Peyer's patch (tissue), 4 donors: ENCODE results near the gene STIL. TPM values are rescaled to one million over a fixed set of nuclear protein-coding genes. Genes with fewer than 3 reads are reported as not detected.

Experiments
- DNase-seq, 3 donors: peaks; one replicate each; pipeline ENCODE4 v3.0.0-alpha.2; 2017 to 2019
- H3K27ac ChIP-seq, 4 donors: fragments of 200-600 bp; sonication (generic); one replicate each; pipeline ENCODE4 v1.5.1; 2016 to 2019
- H3K27me3 ChIP-seq, 2 donors: fragments of 200-600 bp; sonication (generic); one replicate each; pipeline ENCODE4 v1.5.1; 2019
- H3K36me3 ChIP-seq, 3 donors: fragments of 200-600 bp; sonication (generic); one replicate each; pipeline ENCODE4 v1.5.1; 2016 to 2019
- H3K4me1 ChIP-seq, 4 donors: fragments of 200-600 bp; sonication (generic); one replicate each; pipeline ENCODE4 v1.5.1; 2016 to 2019
- H3K4me3 ChIP-seq, 4 donors: fragments of 200-600 bp; sonication (generic); 1 replicate in 3 of 4; 2 replicates in 1 of 4; pipeline ENCODE4 v1.5.1; 2016 to 2019; ENCODE audit warnings: mild to moderate bottlenecking in 1 of 4
- H3K9me3 ChIP-seq, 4 donors: fragments of 200-600 bp; sonication (generic); one replicate each; pipeline ENCODE4 v1.5.1; 2016 to 2019; ENCODE audit warnings: mild to moderate bottlenecking in 1 of 4
- POLR2A ChIP-seq, 2 donors: fragments of 450-650 bp; IDR thresholded peaks; one replicate each; pipeline ENCODE4 v1.5.1; 2017; ENCODE audit warnings: antibody characterized with exemption in 2 of 2, mild to moderate bottlenecking in 2 of 2, moderate library complexity in 2 of 2
- total RNA-seq, 4 donors: library from RNA; depleted of rRNA; stranded (reverse); fragments of >200 nt; gene quantifications; one replicate each; pipeline ENCODE4 v1.1.0, GENCODE V29; 2016
- TF ChIP-seq, protein P1 (sequence below), 6 experiments: fragments of 450-650 bp in 4 of 6; fragments of 200-600 bp in 2 of 6; sonication (generic) in 1 of 6; IDR thresholded peaks; one replicate each; pipeline ENCODE4 v1.5.1; 2017 to 2019; ENCODE audit warnings: antibody characterized with exemption in 6 of 6, mild to moderate bottlenecking in 3 of 6, moderate library complexity in 1 of 6

Gene STIL
- total RNA-seq, 4 donors from 2014 or later = 4.5 to 14.0 (median 6.7) TPM

DNA sequence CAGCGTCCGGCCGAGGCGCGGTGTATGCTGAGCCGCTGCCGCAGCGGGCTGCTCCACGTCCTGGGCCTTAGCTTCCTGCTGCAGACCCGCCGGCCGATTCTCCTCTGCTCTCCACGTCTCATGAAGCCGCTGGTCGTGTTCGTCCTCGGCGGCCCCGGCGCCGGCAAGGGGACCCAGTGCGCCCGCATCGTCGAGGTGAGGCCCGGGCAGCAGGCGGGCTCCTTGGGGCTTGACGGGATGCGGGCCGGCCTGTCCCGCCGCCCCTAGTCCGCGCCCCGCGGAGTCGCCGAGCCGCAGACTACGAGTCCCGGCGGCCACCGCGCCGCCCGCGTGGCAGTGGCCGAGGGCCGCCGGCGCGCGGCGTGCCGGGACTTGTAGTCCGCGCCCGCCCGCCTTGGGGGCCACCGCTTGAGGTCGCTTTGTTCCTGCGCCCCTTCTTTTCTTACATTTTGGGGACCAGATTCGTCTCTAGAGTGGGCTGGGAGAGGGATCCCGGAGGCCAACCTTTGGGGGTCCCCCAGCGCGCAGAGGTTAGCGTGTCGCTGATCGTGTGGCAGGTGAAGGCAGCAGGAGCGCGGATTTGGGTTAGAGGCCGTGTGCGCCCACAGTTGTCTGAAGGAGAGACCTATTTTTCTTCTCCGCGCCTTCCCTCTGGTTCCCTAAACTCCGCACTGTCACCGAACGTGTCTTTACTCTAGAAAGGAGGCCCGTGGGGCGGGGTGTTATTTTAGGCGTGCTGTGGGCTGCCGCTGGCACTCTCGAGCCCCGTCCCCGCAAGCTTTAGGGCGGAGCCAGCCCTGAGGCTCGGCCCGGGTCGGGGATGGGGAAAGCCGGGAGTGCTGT, 20.2 kb upstream of the STIL start:
- TF ChIP-seq POLR2A (IDR thresholded peaks at IDR 0.05) = peak; percentile 80
- TF ChIP-seq, protein P1, sequence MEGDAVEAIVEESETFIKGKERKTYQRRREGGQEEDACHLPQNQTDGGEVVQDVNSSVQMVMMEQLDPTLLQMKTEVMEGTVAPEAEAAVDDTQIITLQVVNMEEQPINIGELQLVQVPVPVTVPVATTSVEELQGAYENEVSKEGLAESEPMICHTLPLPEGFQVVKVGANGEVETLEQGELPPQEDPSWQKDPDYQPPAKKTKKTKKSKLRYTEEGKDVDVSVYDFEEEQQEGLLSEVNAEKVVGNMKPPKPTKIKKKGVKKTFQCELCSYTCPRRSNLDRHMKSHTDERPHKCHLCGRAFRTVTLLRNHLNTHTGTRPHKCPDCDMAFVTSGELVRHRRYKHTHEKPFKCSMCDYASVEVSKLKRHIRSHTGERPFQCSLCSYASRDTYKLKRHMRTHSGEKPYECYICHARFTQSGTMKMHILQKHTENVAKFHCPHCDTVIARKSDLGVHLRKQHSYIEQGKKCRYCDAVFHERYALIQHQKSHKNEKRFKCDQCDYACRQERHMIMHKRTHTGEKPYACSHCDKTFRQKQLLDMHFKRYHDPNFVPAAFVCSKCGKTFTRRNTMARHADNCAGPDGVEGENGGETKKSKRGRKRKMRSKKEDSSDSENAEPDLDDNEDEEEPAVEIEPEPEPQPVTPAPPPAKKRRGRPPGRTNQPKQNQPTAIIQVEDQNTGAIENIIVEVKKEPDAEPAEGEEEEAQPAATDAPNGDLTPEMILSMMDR (IDR thresholded peaks at IDR 0.05) = peak in 3 of 6 experiments; percentile 9 to 43 (median 29)
- Histone ChIP-seq H3K4me3 (peak overlapping the region; percentile 93 to 99 (median 96)), H3K27ac (peak overlapping the region; percentile 97 to 100 (median 99)), H3K36me3 (no peaks in the 10 kb centered on the region), H3K4me1 (peaks cover 0 to 51% (median 2%) of the 10 kb centered on the region in 4 donors), H3K27me3 (no peaks in the 10 kb centered on the region), H3K9me3 (no peaks in the 10 kb centered on the region)
- peak; percentile 83 to 90 (median 90) for DNase-seq

DNA sequence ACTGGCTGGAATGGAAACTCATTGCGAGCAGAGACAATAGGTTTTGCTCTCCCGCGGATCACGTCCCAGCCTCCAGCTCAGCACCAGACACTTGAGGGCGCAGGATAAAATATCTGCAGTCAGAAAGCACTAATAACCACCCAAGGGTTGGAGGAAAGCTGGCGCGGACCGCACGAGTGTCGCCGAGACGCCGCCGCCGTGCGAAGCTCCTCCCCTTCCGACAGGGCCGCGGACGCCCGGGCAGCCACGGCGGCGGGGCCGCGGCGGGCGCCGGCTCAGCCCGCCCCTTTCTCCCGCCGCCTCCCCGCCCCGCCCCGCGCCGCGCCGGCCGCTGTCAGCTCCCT, 19.6 kb upstream of the STIL start, which contains the start of gene CMPK1:
Gene CMPK1, plus strand, starts transcription at position 213 of the 344 bp plus-strand sequence. CDS start 156 bp downstream, outside the sequence.
- Histone ChIP-seq H3K27ac (peak within 1 kb of the TSS; percentile 97 to 100 (median 99)), H3K4me3 (peak within 1 kb of the TSS; percentile 93 to 99 (median 96)), H3K9me3 (no peaks in the 10 kb centered on the region), H3K4me1 (peaks cover 0 to 46% (median 2%) of the 10 kb centered on the region in 4 donors), H3K36me3 (no peaks in the 10 kb centered on the region), H3K27me3 (no peaks in the 10 kb centered on the region)
- TF ChIP-seq, protein P1 (IDR thresholded peaks at IDR 0.05) = peak in 1 of 6 experiments; percentile 27
- TF ChIP-seq POLR2A (IDR thresholded peaks at IDR 0.05) = no peak
- DNase-seq = peak; percentile 81 to 93 (median 91)

DNA sequence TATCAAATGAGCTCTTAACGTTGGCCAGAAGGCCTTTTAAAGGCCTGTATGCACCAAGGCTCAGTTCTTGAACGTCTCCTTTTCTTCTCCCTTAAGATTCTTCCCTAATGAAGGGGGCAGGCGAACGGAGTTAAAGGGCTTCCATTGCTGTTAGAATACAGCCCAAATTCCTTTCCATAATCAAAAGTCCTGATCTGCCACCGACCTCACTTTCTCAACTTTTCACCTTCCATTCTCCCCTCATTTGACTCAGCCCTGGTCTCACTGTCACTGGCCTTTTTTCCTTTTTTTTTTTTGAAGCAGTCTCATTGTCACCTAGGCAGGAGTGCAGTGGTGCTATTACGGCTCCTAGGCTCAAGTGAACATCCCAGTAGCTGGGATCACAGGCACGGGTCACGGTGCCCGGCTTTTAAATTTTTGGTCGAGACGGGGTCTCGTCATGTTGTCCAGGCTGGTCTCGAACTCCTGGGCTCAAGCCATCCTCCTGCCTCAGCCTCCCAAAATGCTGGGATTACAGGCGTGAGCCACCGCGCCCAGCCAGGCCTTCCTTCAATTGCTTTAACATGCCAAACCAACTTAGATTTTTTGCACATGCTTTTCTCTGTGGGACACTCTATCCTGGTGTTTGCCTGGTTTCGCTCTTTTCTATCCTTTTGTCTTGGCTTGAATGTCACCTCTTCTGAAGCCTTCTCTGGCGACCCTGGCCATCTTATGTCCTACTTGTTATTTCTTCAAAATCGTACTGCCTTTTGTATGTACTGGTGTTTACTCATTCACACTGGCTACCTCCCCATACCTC, 19.0 kb upstream of the STIL start:
- H3K27me3 ChIP-seq = no peaks in the 10 kb centered on the region
- no peak for DNase-seq
- H3K4me1 ChIP-seq = peaks cover 0 to 41% (median 2%) of the 10 kb centered on the region in 4 donors
- H3K9me3 ChIP-seq = no peaks in the 10 kb centered on the region
- H3K4me3 ChIP-seq = peak overlapping the region; percentile 93 to 99 (median 96)
- peak overlapping the region; percentile 97 to 100 (median 99) for H3K27ac ChIP-seq
- no peaks in the 10 kb centered on the region for H3K36me3 ChIP-seq
- TF ChIP-seq, protein P1 (IDR thresholded peaks at IDR 0.05) = no peak
- TF ChIP-seq POLR2A (IDR thresholded peaks at IDR 0.05) = no peak

DNA sequence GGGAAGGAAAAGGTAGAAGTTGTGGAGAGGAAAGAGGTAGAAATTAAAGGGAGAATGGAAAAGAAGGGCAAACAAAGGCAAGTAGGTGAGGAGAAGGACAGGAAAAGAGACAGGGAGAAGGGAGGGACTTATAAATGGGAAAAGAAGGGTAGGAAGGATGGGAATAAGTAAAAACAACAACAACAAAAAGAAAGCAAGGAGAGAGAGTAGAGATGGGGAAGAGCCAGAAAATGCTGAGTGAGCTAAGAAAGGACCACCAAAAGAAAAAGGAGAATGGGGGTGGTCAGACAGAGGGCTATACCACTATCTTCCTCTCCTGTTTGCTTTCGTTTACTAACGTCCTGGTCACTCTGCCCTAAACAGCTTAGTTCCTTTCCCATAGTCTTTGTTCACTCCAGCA, 17.9 kb upstream of the STIL start:
- no peak for DNase-seq
- Histone ChIP-seq H3K4me3 (no peak overlapping the region), H3K4me1 (peaks cover 0 to 36% (median 2%) of the 10 kb centered on the region in 4 donors), H3K9me3 (no peaks in the 10 kb centered on the region), H3K27me3 (no peaks in the 10 kb centered on the region), H3K27ac (no peak overlapping the region), H3K36me3 (no peaks in the 10 kb centered on the region)
- TF ChIP-seq, protein P1 (IDR thresholded peaks at IDR 0.05) = no peak
- TF ChIP-seq POLR2A (IDR thresholded peaks at IDR 0.05) = no peak

DNA sequence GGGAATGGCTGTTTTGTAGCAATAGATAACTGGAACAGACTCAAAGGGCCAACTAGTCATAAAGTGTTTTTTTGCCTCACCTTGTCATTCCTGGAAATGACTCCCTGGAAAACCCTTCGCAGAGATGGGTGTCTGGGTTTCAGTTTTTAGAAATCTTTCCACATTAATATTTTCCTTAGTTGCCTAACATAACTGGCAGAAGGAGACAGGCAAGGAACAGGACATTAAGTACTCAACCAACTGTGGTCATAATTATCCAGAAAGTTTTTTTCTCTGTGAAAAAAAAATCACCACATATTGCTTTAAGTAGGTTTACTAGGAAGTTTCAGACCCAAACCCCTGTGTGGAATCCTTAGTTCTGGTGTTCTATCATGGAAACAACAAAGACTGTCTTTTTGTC, 16.3 kb upstream of the STIL start:
- no peak overlapping the region for H3K4me3 ChIP-seq
- no peaks in the 10 kb centered on the region for H3K36me3 ChIP-seq
- no peaks in the 10 kb centered on the region for H3K27me3 ChIP-seq
- no peak overlapping the region for H3K27ac ChIP-seq
- TF ChIP-seq, protein P1 (IDR thresholded peaks at IDR 0.05) = no peak
- no peak for TF ChIP-seq POLR2A (IDR thresholded peaks at IDR 0.05)
- H3K9me3 ChIP-seq = no peaks in the 10 kb centered on the region
- DNase-seq = no peak
- H3K4me1 ChIP-seq = peaks cover 0 to 19% (median 2%) of the 10 kb centered on the region in 4 donors
